ENCODE measurements around the gene LCTL.

The LCTL gene

GRCh38 chr15:66565141-66565641, 607 bp downstream of the LCTL start:
- DNase-seq = no peak

- no peak for DNase-seq
Measured at GRCh38 chr15:66564136-66565041, 1.4 kb downstream of the LCTL start.

- DNase-seq = no peak
Measured at GRCh38 chr15:66563566-66564110, 2.2 kb downstream of the LCTL start.

- DNase-seq = no peak
Measured at GRCh38 chr15:66563126-66563525, 2.7 kb downstream of the LCTL start.

- no peak for DNase-seq
Measured at GRCh38 chr15:66560856-66561525, 4.8 kb downstream of the LCTL start.

GRCh38 chr15:66558271-66558670, 7.5 kb downstream of the LCTL start:
- no peak for DNase-seq

- DNase-seq = no peak
Measured at GRCh38 chr15:66555685-66556084, 10.1 kb downstream of the LCTL start.

GRCh38 chr15:66545255-66545654, 20.5 kb downstream of the LCTL start:
- DNase-seq = no peak

- DNase-seq = no peak
Measured at GRCh38 chr15:66542896-66543295, 22.9 kb downstream of the LCTL start.

GRCh38 chr15:66535056-66535455, 30.7 kb downstream of the LCTL start:
- DNase-seq = no peak

GRCh38 chr15:66524838-66525237, 41.0 kb downstream of the LCTL start:
- DNase-seq = no peak

- no peak for DNase-seq
Measured at GRCh38 chr15:66523926-66524325, 41.9 kb downstream of the LCTL start.

GRCh38 chr15:66515901-66516322, 49.9 kb downstream of the LCTL start:
- no peak for DNase-seq

GRCh38 chr15:66514586-66514985, 51.2 kb downstream of the LCTL start:
- DNase-seq = no peak

GRCh38 chr15:66508293-66508883, 57.4 kb downstream of the LCTL start:
- no peak for DNase-seq

- no peak for DNase-seq
Measured at GRCh38 chr15:66505818-66506217, 60.0 kb downstream of the LCTL start.

- peak in 1 of 56 donors; percentile 58 for DNase-seq
Measured at GRCh38 chr15:66505430-66505811, 60.4 kb downstream of the LCTL start.

GRCh38 chr15:66504563-66505429, 61.0 kb downstream of the LCTL start, which contains the start of the genes RPL4 and ZWILCH:
RPL4 (minus strand) TSS chr15:66504855; CDS start chr15:66504790, 65 bp downstream.
ZWILCH (plus strand) TSS chr15:66505326; CDS start chr15:66505339, 13 bp downstream.
- peak; percentile 4 to 79 (median 52) for DNase-seq

- DNase-seq = no peak
Measured at GRCh38 chr15:66503780-66504562, 61.8 kb downstream of the LCTL start.
